ENCODE data around the gene PKDCC. TPM values are rescaled to one million over a fixed set of nuclear protein-coding genes. Genes with fewer than 3 reads are reported as not detected.

The PKDCC gene
- total and polyA plus RNA-seq, 2 of the 13 experiments (the other 11 are each of a cell fraction or from before 2014, with no cell fraction given): 52.6 to 58.8 TPM

- ChIA-PET POLR2A (interaction anchor here (2.3 kb wide), 1 partner anchor 27 kb away, joined by 11 read pairs; the partner anchor contains the start of gene PKDCC), CTCF (ENCODE audit: low intra/inter-chr PET ratio, low total read pairs) (interaction anchor here (0.7 kb wide), 1 partner anchor 19 kb away, joined by 3 read pairs; no protein-coding TSS in a partner anchor)
- no TSS peak for BruUV-seq (replicated peaks)
- no peak overlapping the region for H2AFZ ChIP-seq (ENCODE audit: low read length)
- ATAC-seq (no peak), FAIRE-seq (no peak), DNase-seq (ENCODE audit: low spot score) (no peak)
- WGBS (ENCODE audit: low lambda C conversion rate): 39% methylated on average over 2 of the region's 2 CpGs
- peaks cover 20% of the 10 kb centered on the region for H3K4me1 ChIP-seq (ENCODE audit: insufficient read depth, low read length)
- H3K9me3 ChIP-seq (ENCODE audit: low read length): no peaks in the 10 kb centered on the region
- peaks cover 2 to 36% of the 10 kb centered on the region in 2 experiments; a peak in 3 of 5 replicates for H3K27me3 ChIP-seq (ENCODE audit: control insufficient read depth in 1 of 2, insufficient read depth in 2 of 2, low read length in 2 of 2)
- no peak overlapping the region for H3K9ac ChIP-seq (ENCODE audit: insufficient read depth, low read depth, low read length)
- no peaks in the 10 kb centered on the region for H3K79me2 ChIP-seq (ENCODE audit: insufficient read depth, low read length)
- no peaks in the 10 kb centered on the region for H4K20me1 ChIP-seq (ENCODE audit: insufficient read depth, low read length)
- TF ChIP-seq PHB2 (IDR thresholded peaks at IDR 0.05; ENCODE audit: partially characterized antibody) (no peak), ZNF160 (CRISPR knock-in tag; IDR thresholded peaks at IDR 0.05) (no peak), ZNF609 (CRISPR knock-in tag; IDR thresholded peaks at IDR 0.05; ENCODE audit: borderline replicate concordance) (no peak), DNMT3B (CRISPR knock-in tag; conservative IDR thresholded peaks at IDR 0.05) (no peak), KLF12 (CRISPR knock-in tag; IDR thresholded peaks at IDR 0.05; ENCODE audit: borderline replicate concordance) (no peak), ZFP36 (IDR thresholded peaks at IDR 0.05; ENCODE audit: borderline replicate concordance, low read depth, low read length, partially characterized antibody) (no peak), BCL6 (CRISPR knock-in tag; IDR thresholded peaks at IDR 0.05) (no peak), ZNF124 (CRISPR knock-in tag; IDR thresholded peaks at IDR 0.05) (no peak), ZNF75D (CRISPR knock-in tag; IDR thresholded peaks at IDR 0.05; ENCODE audit: borderline replicate concordance) (no peak), SP1 (IDR thresholded peaks at IDR 0.05) (no peak), SP1 (CRISPR knock-in tag; IDR thresholded peaks at IDR 0.05) (no peak), ZNF761 (CRISPR knock-in tag; conservative IDR thresholded peaks at IDR 0.05) (no peak), POLR2G (IDR thresholded peaks at IDR 0.05; ENCODE audit: low read depth, low read length) (no peak), ZBTB2 (CRISPR knock-in tag; IDR thresholded peaks at IDR 0.05; ENCODE audit: low read depth) (no peak), DMTF1 (CRISPR knock-in tag; IDR thresholded peaks at IDR 0.05) (no peak), ZMAT5 (CRISPR knock-in tag; IDR thresholded peaks at IDR 0.05; ENCODE audit: borderline replicate concordance, low read depth) (no peak)
- no peak overlapping the region for H3K27ac ChIP-seq (ENCODE audit: extremely low read length, insufficient read depth, low read length)
- H3K4me3 ChIP-seq (replicated peaks in 1 of 3; ENCODE audit: insufficient read depth in 1 of 3, low read depth in 2 of 3, low read length in 3 of 3): no peak overlapping the region
- H3K4me2 ChIP-seq (ENCODE audit: low read depth, low read length): no peak overlapping the region
- H3K36me3 ChIP-seq (replicated peaks in 1 of 2; ENCODE audit: control insufficient read depth in 1 of 2, insufficient read depth in 2 of 2, low read length in 2 of 2): no peaks in the 10 kb centered on the region
- intact Hi-C loops (cut with micrococcal nuclease; ENCODE audit: unreplicated experiment): no loop called here
- in situ Hi-C loops (cut with HindIII; ENCODE audit: extremely low pct_ligation_motif_present, low pct_unique_long_range_greater_than_20kb): no loop called here
Measured at GRCh38 chr2:42073739-42074503, 26.1 kb downstream of the PKDCC start.

Data from HepG2 (cell line).